NCI-H146 treated with DMSO at 0.1 percent for 48 hours (cell line): Measurements from ENCODE around the gene PSKH1.
"Not testable (repeated sequence)": the region's sequence is repeated elsewhere in the genome, so short reads cannot be mapped to it uniquely, and the experiment has no call there.

Experiments used
- DNase-seq: peaks from one replicate; lab custom pipeline; 2025; ENCODE audit not compliant: unreplicated experiment; lab: John Stamatoyannopoulos, UW

PSKH1 gene

DNA sequence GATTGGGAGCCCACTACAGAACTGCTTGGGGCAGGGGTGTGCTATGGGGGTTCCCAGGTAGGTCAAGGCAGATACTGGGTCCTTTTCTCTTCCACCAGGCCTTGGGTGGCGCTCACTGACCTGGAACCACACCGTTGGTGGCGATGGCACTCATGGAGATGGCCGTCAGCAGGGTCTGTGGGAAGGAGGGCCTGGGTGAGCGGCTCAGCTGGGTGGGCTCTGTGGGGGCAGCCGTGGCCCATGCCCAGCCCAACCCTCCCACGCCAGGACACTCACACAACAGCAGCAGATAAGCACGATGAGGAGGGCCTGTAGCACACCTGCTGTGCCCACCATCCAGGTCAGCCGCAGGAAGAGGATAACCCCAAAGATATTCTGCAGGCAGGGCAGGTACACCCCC lies 64.6 kb downstream of the PSKH1 start:
- no peak for DNase-seq

DNA sequence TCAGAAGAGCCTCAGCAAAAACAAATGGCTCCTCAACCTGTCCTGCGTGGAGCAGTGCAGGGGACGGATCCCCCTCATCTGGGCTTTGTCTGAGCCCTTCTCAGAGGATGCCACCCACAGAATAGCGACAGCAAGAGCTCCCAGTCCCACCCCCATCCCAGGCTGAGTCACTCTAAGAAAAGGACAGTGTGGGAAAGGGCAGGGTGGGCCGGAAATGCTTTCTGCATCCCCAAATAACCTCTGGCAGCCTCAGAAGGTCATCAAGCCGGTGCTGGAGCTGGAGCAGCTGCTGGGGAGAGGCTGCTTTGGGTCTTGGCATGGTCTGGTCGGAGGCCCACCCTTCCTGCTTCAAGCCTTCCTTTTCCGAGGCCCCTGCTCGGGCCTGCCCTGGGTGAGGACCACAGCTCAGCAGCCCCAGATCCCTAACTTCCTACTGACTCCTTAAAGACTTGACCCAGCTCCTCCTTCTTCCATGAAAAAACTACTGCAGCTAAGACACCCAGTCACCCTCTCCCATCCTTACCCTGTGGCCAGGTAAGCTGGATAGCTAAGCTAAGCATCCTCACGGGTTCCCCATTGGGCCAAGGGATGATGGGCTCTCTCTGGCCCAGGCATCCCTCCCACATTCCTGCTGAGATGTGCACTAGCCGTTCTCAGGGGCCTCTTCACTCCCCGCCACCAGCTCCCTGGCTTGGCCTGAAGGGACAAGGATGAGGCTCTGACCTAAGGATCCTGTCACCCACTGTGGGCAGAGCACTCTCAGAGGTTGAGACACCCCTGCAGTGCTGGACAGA lies 66.7 kb downstream of the PSKH1 start:
- no peak for DNase-seq

- DNase-seq, result peak; percentile 82
Measured at GRCh38 chr16:67961551-67961957, 68.5 kb downstream of the PSKH1 start.

- DNase-seq, result no peak
Measured at GRCh38 chr16:67962135-67962534, 69.1 kb downstream of the PSKH1 start.

GRCh38 chr16:67963292-67963661 lies 70.2 kb downstream of the PSKH1 start:
- no peak for DNase-seq

GRCh38 chr16:67963662-67964321 lies 70.7 kb downstream of the PSKH1 start:
- DNase-seq, result no peak

DNA sequence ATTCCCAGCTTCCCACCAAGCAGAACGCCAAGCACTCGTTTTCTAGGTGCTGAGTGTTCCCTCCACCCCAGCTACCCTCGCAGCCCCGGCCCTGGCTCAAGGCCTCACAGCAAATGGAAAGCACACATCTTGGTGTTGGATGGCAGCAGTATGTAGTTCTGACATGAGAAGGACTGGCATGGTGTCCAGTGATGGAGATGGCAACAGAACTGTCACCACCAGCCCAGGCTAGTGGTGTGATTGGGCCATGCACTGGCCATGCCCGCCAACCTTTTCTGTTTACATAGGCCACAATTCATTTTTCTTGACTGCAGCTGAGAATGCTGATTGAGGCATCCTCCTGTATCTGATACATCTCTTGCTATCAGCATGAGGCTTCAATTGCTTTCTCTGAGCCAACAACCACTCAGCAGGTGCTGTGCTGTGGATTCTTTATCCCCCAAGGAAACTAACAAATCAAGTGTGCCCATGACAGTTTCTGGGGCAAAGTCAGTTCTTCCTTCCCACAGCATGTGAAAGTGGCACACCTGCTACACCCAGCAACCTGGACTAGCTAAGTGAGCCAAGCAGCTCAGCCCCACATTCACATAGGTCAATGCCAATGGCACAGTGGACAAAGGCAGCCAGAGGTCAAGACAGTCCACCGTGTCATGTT lies 71.5 kb downstream of the PSKH1 start:
- DNase-seq, result no peak

GRCh38 chr16:67965668-67966548 lies 72.9 kb downstream of the PSKH1 start:
- DNase-seq, result no peak

GRCh38 chr16:67966549-67967182 lies 73.6 kb downstream of the PSKH1 start:
- DNase-seq, result no peak

- DNase-seq, result no peak
Measured at GRCh38 chr16:67967183-67967957, 74.3 kb downstream of the PSKH1 start.

GRCh38 chr16:67967958-67968399 lies 74.9 kb downstream of the PSKH1 start:
- DNase-seq, result no peak

- peak; percentile 22 for DNase-seq
Measured at GRCh38 chr16:67968400-67969253, 75.6 kb downstream of the PSKH1 start, which contains the start of gene SLC12A4. Gene SLC12A4, minus strand, starts transcription at chr16:67968637. Its CDS starts 84 bp downstream, at chr16:67968553.

- no peak for DNase-seq
Measured at GRCh38 chr16:67969254-67970039, 76.4 kb downstream of the PSKH1 start.

- DNase-seq, result no peak
Measured at GRCh38 chr16:67971111-67971510, 78.1 kb downstream of the PSKH1 start.

DNA sequence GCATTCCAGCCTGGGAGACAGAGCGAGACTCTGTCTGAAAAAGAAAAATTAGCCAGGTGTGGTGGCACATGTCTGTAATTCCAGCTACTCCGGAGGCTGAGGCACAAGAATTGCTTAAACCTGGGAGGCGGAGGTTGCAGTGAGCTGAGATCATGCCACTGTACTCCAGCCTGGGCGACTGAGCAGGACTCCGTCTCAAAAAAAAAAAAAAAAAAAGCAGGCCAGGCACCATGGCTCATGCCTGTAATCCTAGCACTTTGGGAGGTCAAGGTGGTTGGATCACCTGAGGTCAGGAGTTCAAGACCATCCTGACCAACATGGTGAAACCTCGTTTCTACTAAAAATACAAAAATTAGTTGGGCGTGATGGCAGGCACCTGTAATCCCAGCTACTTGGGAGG lies 79.2 kb downstream of the PSKH1 start:
- not testable (repeated sequence) for DNase-seq

DNA sequence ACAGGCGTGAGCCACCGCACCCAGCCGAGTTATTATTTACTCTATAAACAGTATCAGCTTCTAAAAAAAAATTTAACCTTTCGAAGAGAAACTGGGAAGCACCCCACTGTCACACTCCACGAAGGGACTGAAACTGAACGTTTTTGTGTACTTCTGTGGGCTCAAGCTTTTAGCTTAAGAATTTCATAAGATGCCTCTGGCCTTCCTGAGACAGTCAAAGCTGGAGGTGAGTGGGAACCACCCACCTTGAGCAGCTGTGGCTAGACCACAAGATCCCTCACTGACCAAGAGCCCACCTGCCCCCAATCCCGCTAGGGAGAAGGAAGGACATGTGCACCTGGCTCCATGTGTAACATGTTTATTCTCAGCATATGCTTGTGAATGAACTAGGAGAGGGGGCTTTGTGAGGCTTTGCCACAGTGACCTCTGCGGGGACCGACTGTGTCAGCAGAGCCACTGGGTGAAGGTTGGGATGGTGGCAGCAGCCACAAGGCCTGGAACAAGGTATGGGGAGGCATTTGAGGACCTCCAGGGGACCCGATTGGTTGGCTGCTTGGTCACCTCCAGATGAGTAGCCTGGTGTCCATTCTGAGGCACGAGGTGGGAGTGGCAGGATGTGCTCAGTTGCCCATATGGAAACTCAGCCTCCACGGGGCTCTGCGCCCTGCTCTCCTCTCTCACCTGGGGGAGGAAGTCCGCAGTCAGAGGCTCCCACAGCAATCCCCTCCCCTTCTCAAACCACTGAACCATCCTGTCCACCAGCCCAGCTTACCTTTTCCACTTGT lies 82.5 kb downstream of the PSKH1 start:
- no peak for DNase-seq

- DNase-seq, result no peak
Measured at GRCh38 chr16:67976205-67976604, 83.2 kb downstream of the PSKH1 start.
